Measurements from ENCODE around the gene TSPAN9. TPM values are rescaled to one million over a fixed set of nuclear protein-coding genes. Genes with fewer than 3 reads are reported as not detected.

Gene TSPAN9
- total RNA-seq, 6 donors from 2014 or later, result 25.2 to 62.9 (median 44.2) TPM

- H3K36me3 ChIP-seq, result peaks cover 0 to 7% (median 0%) of the 10 kb centered on the region in 4 donors
- peak in 1 of 2 donors; percentile 46 for DNase-seq
- no peak for ATAC-seq (ENCODE audit: low FRiP score in 2 of 2)
- H3K9me3 ChIP-seq, result no peaks in the 10 kb centered on the region
- TF ChIP-seq CTCF (IDR thresholded peaks at IDR 0.05), result no peak
- no peak for TF ChIP-seq EP300 (IDR thresholded peaks at IDR 0.05)
- peak overlapping the region in 2 of 4 donors; percentile 44 to 45 for H3K27ac ChIP-seq
- H3K27me3 ChIP-seq, result no peaks in the 10 kb centered on the region
- WGBS, 2 donors, result 62 to 67% methylated on average over 5 to 7 of the region's 7 CpGs
- H3K4me1 ChIP-seq, result peaks cover 4 to 19% (median 13%) of the 10 kb centered on the region in 4 donors
- no peak overlapping the region for H3K4me3 ChIP-seq
Observed at GRCh38 chr12:3273409-3273853, 196.3 kb downstream of the TSPAN9 start.

- WGBS, 2 donors, result 71 to 75% methylated on average over 12 to 13 of the region's 13 CpGs
- peaks cover 4 to 19% (median 13%) of the 10 kb centered on the region in 4 donors for H3K4me1 ChIP-seq
- DNase-seq (peak in 1 of 2 donors; percentile 46), ATAC-seq (ENCODE audit: low FRiP score in 2 of 2) (no peak)
- no peak overlapping the region for H3K4me3 ChIP-seq
- TF ChIP-seq POLR2AphosphoS5 (IDR thresholded peaks at IDR 0.05), result no peak
- H3K27ac ChIP-seq, result peak overlapping the region in 1 of 4 donors; percentile 45
- no peaks in the 10 kb centered on the region for H3K27me3 ChIP-seq
- peaks cover 0 to 12% (median 0%) of the 10 kb centered on the region in 4 donors for H3K36me3 ChIP-seq
- H3K9me3 ChIP-seq, result no peaks in the 10 kb centered on the region
Observed at GRCh38 chr12:3274664-3275063, 197.5 kb downstream of the TSPAN9 start.

DNA sequence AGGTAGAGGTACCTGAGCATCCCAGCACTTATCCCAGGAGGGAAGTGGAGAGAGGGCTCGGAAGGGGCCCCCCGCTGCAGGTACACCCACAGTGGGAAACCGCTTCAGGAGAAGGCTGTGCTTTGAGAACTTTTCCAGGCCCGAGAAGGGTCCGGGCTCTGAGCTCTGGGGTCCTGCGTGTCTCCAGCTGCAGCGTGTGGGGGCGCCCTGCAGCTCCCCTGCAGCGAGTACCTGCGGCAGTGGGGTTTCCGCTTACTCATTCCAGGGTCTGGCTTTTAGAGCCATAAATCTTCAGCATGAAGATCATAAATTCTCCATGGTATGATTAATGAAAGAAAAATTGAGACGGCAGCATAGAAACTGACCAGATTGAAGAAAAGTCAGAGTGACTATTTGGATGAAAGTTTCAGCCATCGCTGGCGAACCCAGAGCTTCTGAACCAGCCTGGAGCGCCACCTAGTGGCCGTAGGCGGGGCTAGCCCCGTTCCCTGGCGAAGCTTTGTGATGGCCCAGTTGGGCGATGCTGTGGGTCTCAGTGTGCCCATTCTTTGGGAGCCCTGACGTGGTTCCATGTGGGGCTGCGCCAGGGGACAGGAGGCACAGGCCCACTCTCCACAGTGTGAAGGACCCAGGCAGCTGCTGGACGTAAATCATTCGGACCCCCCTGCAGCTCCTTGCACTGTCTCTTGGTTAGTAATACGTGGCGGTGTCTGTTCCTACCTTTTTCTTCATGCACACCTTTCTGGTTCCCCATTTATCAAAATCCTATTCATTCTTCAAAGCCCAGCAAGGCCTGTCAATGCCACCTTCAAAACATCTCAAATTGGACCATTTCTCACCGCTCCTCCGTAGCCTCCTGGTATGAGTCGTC lies 198.2 kb downstream of the TSPAN9 start:
- Histone ChIP-seq H3K4me3 (no peak overlapping the region), H3K27me3 (no peaks in the 10 kb centered on the region), H3K36me3 (peaks cover 0 to 17% (median 2%) of the 10 kb centered on the region in 4 donors), H3K4me1 (peaks cover 4 to 19% (median 13%) of the 10 kb centered on the region in 4 donors), H3K9me3 (no peaks in the 10 kb centered on the region), H3K27ac (no peak overlapping the region)
- WGBS, 2 donors, result 47 to 53% methylated on average over 25 to 29 of the region's 29 CpGs
- ATAC-seq (ENCODE audit: low FRiP score in 2 of 2) (peak; percentile 52 to 77), DNase-seq (peak; percentile 60 to 93)
- TF ChIP-seq CTCF (IDR thresholded peaks at IDR 0.05) (peak; percentile 88 to 96 (median 91)), EP300 (IDR thresholded peaks at IDR 0.05) (no peak)

DNA sequence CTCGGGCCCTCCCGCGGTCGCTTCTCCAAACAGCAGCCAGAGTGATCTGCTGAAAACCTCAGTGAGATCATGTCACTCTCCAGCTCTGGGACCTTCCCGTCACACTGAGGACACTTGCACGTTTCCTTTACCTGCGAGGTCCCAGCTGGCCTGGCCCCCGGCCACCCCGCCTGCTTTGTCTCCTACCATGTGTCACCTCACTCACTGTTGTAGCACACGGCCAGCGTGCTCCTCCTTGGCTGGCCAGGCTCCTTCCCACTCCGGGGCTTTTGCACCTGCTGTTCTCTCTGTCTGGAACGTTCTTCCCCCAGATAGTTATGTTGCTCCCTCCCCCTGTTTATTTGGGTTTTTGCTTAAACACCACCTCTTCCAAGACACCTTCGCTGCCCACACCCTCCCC lies 199.0 kb downstream of the TSPAN9 start:
- Histone ChIP-seq H3K36me3 (peaks cover 0 to 25% (median 4%) of the 10 kb centered on the region in 4 donors), H3K27me3 (no peaks in the 10 kb centered on the region), H3K9me3 (no peaks in the 10 kb centered on the region), H3K4me3 (no peak overlapping the region), H3K27ac (no peak overlapping the region), H3K4me1 (peaks cover 4 to 19% (median 13%) of the 10 kb centered on the region in 4 donors)
- ATAC-seq (ENCODE audit: low FRiP score in 2 of 2) (no peak), DNase-seq (peak in 1 of 2 donors; percentile 80)
- TF ChIP-seq POLR2AphosphoS5 (IDR thresholded peaks at IDR 0.05), result no peak
- TF ChIP-seq CTCF (IDR thresholded peaks at IDR 0.05), result no peak
- 92 to 93% methylated on average over 14 of the region's 14 CpGs for WGBS, 2 donors

DNA sequence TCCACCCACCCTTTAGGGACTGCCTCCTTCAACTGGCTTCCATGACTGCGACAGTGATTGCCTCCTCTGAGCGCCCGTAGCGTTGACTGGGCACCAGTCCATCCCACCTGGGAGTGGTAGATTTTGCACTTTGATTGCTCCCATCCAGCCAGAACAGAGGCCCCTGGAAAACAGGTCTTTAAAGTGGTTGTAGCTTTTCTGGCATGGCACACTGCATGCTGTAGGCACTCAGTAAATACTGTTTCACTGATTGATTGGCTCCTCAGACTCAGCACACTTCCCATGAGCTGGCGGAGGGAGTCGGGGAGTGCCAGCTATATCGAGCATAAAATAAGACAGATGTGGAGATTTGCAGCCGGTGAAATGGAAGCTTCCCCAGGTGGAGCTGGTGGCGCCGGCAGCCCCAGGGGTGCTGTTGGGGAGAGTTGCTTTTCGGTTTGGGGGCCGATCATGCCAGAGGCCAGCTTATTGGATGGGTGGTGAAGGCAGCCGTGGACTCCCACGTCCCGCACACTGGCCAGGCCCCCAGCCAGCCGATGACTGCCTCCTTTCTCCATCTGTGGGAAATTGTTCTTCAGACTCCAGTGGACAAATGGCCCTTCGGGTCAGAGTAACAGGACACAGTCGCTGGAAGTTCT lies 200.2 kb downstream of the TSPAN9 start:
- H3K36me3 ChIP-seq, result peaks cover 3 to 37% (median 13%) of the 10 kb centered on the region in 4 donors
- 89 to 92% methylated on average over 10 to 18 of the region's 18 CpGs for WGBS, 2 donors
- H3K4me1 ChIP-seq, result peaks cover 4 to 19% (median 13%) of the 10 kb centered on the region in 4 donors
- peak in 1 of 2 donors; percentile 52 for DNase-seq
- H3K9me3 ChIP-seq, result no peaks in the 10 kb centered on the region
- TF ChIP-seq CTCF (IDR thresholded peaks at IDR 0.05), result no peak
- TF ChIP-seq POLR2AphosphoS5 (IDR thresholded peaks at IDR 0.05), result no peak
- no peak for TF ChIP-seq POLR2A (IDR thresholded peaks at IDR 0.05)
- no peak for TF ChIP-seq EP300 (IDR thresholded peaks at IDR 0.05)
- H3K27ac ChIP-seq, result no peak overlapping the region
- H3K4me3 ChIP-seq, result no peak overlapping the region
- no peak for ATAC-seq (ENCODE audit: low FRiP score in 2 of 2)
- no peaks in the 10 kb centered on the region for H3K27me3 ChIP-seq
